Testis (tissue), 3 donors: Measurements from ENCODE around the gene SEMA4D. TPM values are rescaled to one million over a fixed set of nuclear protein-coding genes. Genes with fewer than 3 reads are reported as not detected.

Source experiments
- DNase-seq: peaks from one replicate; pipeline ENCODE4 v3.0.0-alpha.2; 2019
- H3K27ac ChIP-seq, 2 donors: fragments of 200-600 bp; sonication (generic); one replicate each; pipeline ENCODE4 v1.5.1; 2019
- H3K27me3 ChIP-seq: fragments of 200-600 bp; sonication (generic); one replicate; pipeline ENCODE4 v1.5.1; 2019
- H3K36me3 ChIP-seq: fragments of 200-600 bp; sonication (generic); one replicate; pipeline ENCODE4 v1.5.1; 2017; ENCODE audit warnings: low read depth; ENCODE audit errors: missing control alignments
- H3K4me1 ChIP-seq: fragments of 200-600 bp; sonication (generic); one replicate; pipeline ENCODE4 v1.5.1; 2019
- H3K4me3 ChIP-seq, 2 donors: fragments of 200-600 bp; sonication (generic); one replicate each; pipeline ENCODE4 v1.5.1; 2017 to 2019
- H3K9me3 ChIP-seq: fragments of 200-600 bp; sonication (generic); one replicate; pipeline ENCODE4 v1.5.1; 2017
- CTCF ChIP-seq, 3 experiments: fragments of 450-650 bp in 2 of 3; fragments of 200-600 bp in 1 of 3; sonication (generic) in 1 of 3; IDR thresholded peaks; one replicate each; pipeline ENCODE4 v1.5.1; 2016 to 2019; ENCODE audit warnings: antibody characterized with exemption in 3 of 3, mild to moderate bottlenecking in 2 of 3, moderate library complexity in 1 of 3
- POLR2A ChIP-seq: fragments of 450-650 bp; IDR thresholded peaks from one replicate; pipeline ENCODE4 v1.6.1; 2017; ENCODE audit warnings: antibody characterized with exemption, mild to moderate bottlenecking, moderate library complexity
- WGBS, 2 donors: methylation state at CpG; one replicate each; pipeline ENCODE4 v1.1.5; 2018; 5-methylcytosine and 5-hydroxymethylcytosine counted together
- intact Hi-C: fragments of 100-400 bp; cut with DNase I; formaldehyde crosslinking; loops from one replicate; pipeline ENCODE4 v1.15.1; 2023; ENCODE audit warnings: low total_unique reads
- polyA plus RNA-seq: library from polyadenylated mRNA; stranded (reverse); fragments of 350-450 nt; fragmentation: Illumina TruSeq; extraction: RNeasy Lipid Tissue Mini Kit (QIAGEN cat#74804); gene quantifications from one replicate; pipeline ENCODE4 v1.2.3, GENCODE V29; 2014; ENCODE audit warnings: low read depth, low replicate concordance; ENCODE audit not compliant: insufficient read depth
- total RNA-seq, 2 donors: library from RNA; depleted of rRNA; stranded (reverse); fragments of >200 nt; gene quantifications; one replicate each; pipeline ENCODE4 v1.2.3, GENCODE V29; 2016

The SEMA4D gene
- total and polyA plus RNA-seq, 3 donors from 2014 or later: 26.2 to 53.1 (median 38.7) TPM

DNA sequence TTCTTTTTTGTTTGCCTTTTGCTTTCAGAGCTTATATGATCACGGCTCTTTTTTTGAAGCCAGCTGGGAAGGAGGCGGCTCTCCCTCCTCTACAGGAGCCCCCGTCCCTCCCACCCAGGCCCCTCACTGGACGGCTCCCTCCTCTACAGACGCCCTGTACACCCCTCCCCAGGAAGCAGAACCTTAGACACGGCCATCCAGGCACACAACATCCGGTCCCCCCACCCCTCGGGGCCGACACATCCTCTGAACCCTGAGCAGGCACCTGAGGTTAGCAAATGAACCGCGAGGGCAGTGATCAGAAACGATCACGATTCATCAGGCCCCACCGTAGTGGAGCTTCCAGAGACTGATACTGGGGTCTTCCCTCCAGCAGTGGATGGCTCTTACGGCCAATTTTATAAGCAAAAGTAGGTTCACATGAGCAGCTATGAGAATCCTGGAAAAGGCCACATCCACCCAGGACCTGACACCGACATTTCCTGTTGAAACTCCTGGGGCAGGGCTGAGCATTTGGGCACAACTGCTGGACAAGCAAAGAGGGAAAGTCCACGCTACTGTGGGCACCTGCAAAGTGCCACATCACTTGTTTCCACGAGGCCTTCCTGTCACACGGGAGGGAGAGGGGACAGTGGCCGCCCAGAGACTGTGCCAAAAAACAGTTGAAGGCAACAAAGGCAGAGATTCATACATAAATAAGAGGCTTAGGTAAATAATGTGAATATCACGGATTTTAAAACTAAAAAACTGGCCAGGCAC is 78.9 kb downstream of the SEMA4D start:
- intact Hi-C loops: no loop called here
- WGBS, 2 donors: 65 to 76% methylated on average over 12 to 21 of the region's 21 CpGs
- no peak overlapping the region for H3K4me3 ChIP-seq
- H3K27ac ChIP-seq: no peak overlapping the region
- no peaks in the 10 kb centered on the region for H3K4me1 ChIP-seq
- TF ChIP-seq POLR2A (no peak), CTCF (IDR thresholded peaks at IDR 0.05) (no peak)
- no peaks in the 10 kb centered on the region for H3K9me3 ChIP-seq
- no peak for DNase-seq
- no peaks in the 10 kb centered on the region for H3K27me3 ChIP-seq
- no peaks in the 10 kb centered on the region for H3K36me3 ChIP-seq

- Histone ChIP-seq H3K27ac (no peak overlapping the region), H3K4me3 (no peak overlapping the region), H3K36me3 (no peaks in the 10 kb centered on the region), H3K9me3 (no peaks in the 10 kb centered on the region), H3K27me3 (no peaks in the 10 kb centered on the region), H3K4me1 (no peaks in the 10 kb centered on the region)
- 61 to 65% methylated on average over 9 of the region's 9 CpGs for WGBS, 2 donors
- TF ChIP-seq CTCF (IDR thresholded peaks at IDR 0.05): no peak
- no peak for TF ChIP-seq POLR2A
- intact Hi-C loops: no loop called here
- DNase-seq: no peak
Observed at GRCh38 chr9:89418474-89418845, 79.5 kb downstream of the SEMA4D start.

DNA sequence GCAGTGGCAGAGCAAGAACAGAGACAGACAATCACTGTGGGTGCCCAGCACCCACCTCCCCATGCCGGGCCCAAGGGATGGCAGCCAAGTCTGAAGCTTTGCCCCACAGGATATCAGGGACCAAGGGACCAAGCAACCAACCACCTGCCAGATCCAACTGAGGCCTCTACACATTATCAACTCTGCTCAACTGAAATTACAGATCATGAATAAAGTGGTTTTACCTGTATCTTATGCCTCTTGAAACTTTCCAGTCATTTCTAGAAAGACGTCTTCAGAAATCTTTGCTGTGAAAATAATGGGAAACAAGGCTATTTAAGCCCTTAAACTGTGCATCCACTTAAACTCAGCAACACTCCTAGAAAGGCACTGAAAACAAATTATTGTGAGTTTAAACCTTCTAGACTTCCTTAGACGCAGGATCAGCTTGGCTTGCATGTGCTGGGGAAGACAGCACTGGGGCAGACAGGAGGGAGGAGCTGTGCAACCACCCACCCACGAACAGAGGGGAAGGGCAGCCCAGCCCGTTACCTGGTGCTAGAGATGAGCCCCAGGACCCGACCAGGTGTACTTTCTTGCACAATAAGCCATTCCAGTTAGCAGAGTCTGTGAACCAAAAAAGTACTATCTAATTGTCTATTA is 80.0 kb downstream of the SEMA4D start:
- intact Hi-C loops: no loop called here
- Histone ChIP-seq H3K4me3 (no peak overlapping the region), H3K27ac (no peak overlapping the region), H3K4me1 (no peaks in the 10 kb centered on the region), H3K36me3 (no peaks in the 10 kb centered on the region), H3K27me3 (no peaks in the 10 kb centered on the region), H3K9me3 (no peaks in the 10 kb centered on the region)
- TF ChIP-seq CTCF (IDR thresholded peaks at IDR 0.05) (no peak), POLR2A (no peak)
- WGBS, 2 donors: 82 to 90% methylated on average over 6 of the region's 6 CpGs
- DNase-seq: no peak

- no peaks in the 10 kb centered on the region for H3K4me1 ChIP-seq
Observed at GRCh38 chr9:89414670-89415324, 83.1 kb downstream of the SEMA4D start.

More at GRCh38 chr9:89414670-89415324, 83.1 kb downstream of the SEMA4D start:
- H3K27me3 ChIP-seq: no peaks in the 10 kb centered on the region
- intact Hi-C loops: no loop called here
- no peak overlapping the region for H3K27ac ChIP-seq
- H3K4me3 ChIP-seq: no peak overlapping the region
- WGBS, 2 donors: 90 to 93% methylated on average over 9 of the region's 9 CpGs
- DNase-seq: no peak
- no peaks in the 10 kb centered on the region for H3K9me3 ChIP-seq
- H3K36me3 ChIP-seq: no peaks in the 10 kb centered on the region
- no peak for TF ChIP-seq POLR2A
- TF ChIP-seq CTCF (IDR thresholded peaks at IDR 0.05): no peak
